ENCODE data around the gene TNK1. TPM values are rescaled to one million over a fixed set of nuclear protein-coding genes. Genes with fewer than 3 reads are reported as not detected.
A peak's percentile ranks its signal among the peaks of the same experiment; 100 is the strongest.
"Not testable (repeated sequence)": the region's sequence is repeated elsewhere in the genome, so short reads cannot be mapped to it uniquely, and the experiment has no call there.

TNK1 gene
- 1 to 10 TPM; 2.4 to 9.8 (median 6.0) TPM for total RNA-seq

- WGBS, 2 donors, result 5 to 6% methylated on average over 36 to 46 of the region's 52 CpGs
- H3K9me3 ChIP-seq, result no peaks in the 10 kb centered on the region
- no peak for DNase-seq (ENCODE audit: low spot score in 2 of 2)
- peak in 1 of 2 donors; percentile 50 for TF ChIP-seq EP300 (IDR thresholded peaks at IDR 0.05)
- TF ChIP-seq CTCF (IDR thresholded peaks at IDR 0.05), result no peak
- no peak for TF ChIP-seq POLR2A (IDR thresholded peaks at IDR 0.05)
- peak within 1 kb of the TSS; percentile 20 to 61 (median 40) for H3K4me3 ChIP-seq
- H3K36me3 ChIP-seq, result peaks cover 0 to under 1% (median 0%) of the 10 kb centered on the region in 3 donors
- H3K27ac ChIP-seq, result peak within 1 kb of the TSS in 3 of 4 donors; percentile 45 to 79 (median 78)
- peaks cover 0 to 40% (median 13%) of the 10 kb centered on the region in 4 donors for H3K4me1 ChIP-seq
- H3K27me3 ChIP-seq, result peaks cover 0 to 47% of the 10 kb centered on the region in 2 donors
These were observed at the start of gene TNK1 for GRCh38 chr17:7380855-7381683. Gene TNK1, plus strand, starts transcription at chr17:7381089. Its CDS starts 1,838 bp downstream, at chr17:7382927.

GRCh38 chr17:7332111-7332510 is 48.8 kb upstream of the TNK1 start:
- 54 to 65% methylated on average over 6 to 7 of the region's 7 CpGs for WGBS, 2 donors
- TF ChIP-seq CTCF (IDR thresholded peaks at IDR 0.05) (no peak), POLR2A (IDR thresholded peaks at IDR 0.05) (no peak), EP300 (IDR thresholded peaks at IDR 0.05) (no peak)
- peaks cover 0 to under 1% (median 0%) of the 10 kb centered on the region in 3 donors for H3K36me3 ChIP-seq
- no peak overlapping the region for H3K4me3 ChIP-seq
- H3K4me1 ChIP-seq, result peaks cover 0 to 25% (median 14%) of the 10 kb centered on the region in 4 donors
- no peak for DNase-seq (ENCODE audit: low spot score in 2 of 2)
- no peak overlapping the region for H3K27ac ChIP-seq
- no peaks in the 10 kb centered on the region for H3K9me3 ChIP-seq
- H3K27me3 ChIP-seq, result peaks cover 0 to 47% of the 10 kb centered on the region in 2 donors

- WGBS, 2 donors, result 48 to 56% methylated on average over 12 to 13 of the region's 14 CpGs
- H3K27ac ChIP-seq; DNase-seq (ENCODE audit: low spot score in 2 of 2); H3K4me3 ChIP-seq; H3K9me3 ChIP-seq; H3K36me3 ChIP-seq: not testable (repeated sequence)
- Histone ChIP-seq H3K27me3 (peaks cover 0 to 48% of the 10 kb centered on the region in 2 donors), H3K4me1 (peaks cover 0 to 20% (median 14%) of the 10 kb centered on the region in 4 donors)
These were observed 48.3 kb upstream of the TNK1 start for GRCh38 chr17:7332600-7333069.

GRCh38 chr17:7334938-7335538 is 45.9 kb upstream of the TNK1 start:
- H3K27me3 ChIP-seq, result peaks cover 0 to 57% of the 10 kb centered on the region in 2 donors
- H3K9me3 ChIP-seq, result no peaks in the 10 kb centered on the region
- DNase-seq (ENCODE audit: low spot score in 2 of 2), result no peak
- 68 to 90% methylated on average over 2 to 3 of the region's 3 CpGs for WGBS, 2 donors
- peaks cover 0 to 9% (median 2%) of the 10 kb centered on the region in 4 donors for H3K4me1 ChIP-seq
- H3K36me3 ChIP-seq, result no peaks in the 10 kb centered on the region
- no peak overlapping the region for H3K4me3 ChIP-seq
- TF ChIP-seq CTCF (IDR thresholded peaks at IDR 0.05), result no peak
- no peak for TF ChIP-seq POLR2A (IDR thresholded peaks at IDR 0.05)
- no peak for TF ChIP-seq EP300 (IDR thresholded peaks at IDR 0.05)
- no peak overlapping the region for H3K27ac ChIP-seq

- WGBS, 2 donors, result 80% methylated on average over 13 of the region's 13 CpGs
- not testable (repeated sequence) for H3K4me3 ChIP-seq; H3K4me1 ChIP-seq; DNase-seq (ENCODE audit: low spot score in 2 of 2); H3K36me3 ChIP-seq; H3K9me3 ChIP-seq
- peak overlapping the region in 1 of 4 donors; percentile 78 for H3K27ac ChIP-seq
- peaks cover 0 to 57% of the 10 kb centered on the region in 2 donors for H3K27me3 ChIP-seq
These were observed 45.1 kb upstream of the TNK1 start for GRCh38 chr17:7335765-7336164.
